Gastroesophageal sphincter (tissue), 4 donors: ENCODE measurements around the gene MLLT3. TPM values are rescaled to one million over a fixed set of nuclear protein-coding genes. Genes with fewer than 3 reads are reported as not detected.
A peak's percentile ranks its signal among the peaks of the same experiment; 100 is the strongest.
"Not testable (repeated sequence)": the region's sequence is repeated elsewhere in the genome, so short reads cannot be mapped to it uniquely, and the experiment has no call there.

Experiments
- ATAC-seq: fragments of 150-250 bp; one replicate; pipeline ENCODE4 v1.9.1; 2016; ENCODE audit warnings: mild to moderate bottlenecking, moderate library complexity
- H3K27ac ChIP-seq, 4 donors: fragments of 200-600 bp; sonication (generic) in 3 of 4; 1 replicate in 3 of 4; 2 replicates in 1 of 4; pipeline ENCODE4 v1.5.1; 2016 to 2019
- H3K27me3 ChIP-seq: fragments of 200-600 bp; sonication (generic); one replicate; pipeline ENCODE4 v1.5.1; 2019
- H3K36me3 ChIP-seq, 2 donors: fragments of 200-600 bp; sonication (generic); one replicate each; pipeline ENCODE4 v1.5.1; 2019; ENCODE audit warnings: control low read depth in 1 of 2
- H3K4me1 ChIP-seq, 3 donors: fragments of 200-600 bp; sonication (generic); 1 replicate in 2 of 3; 2 replicates in 1 of 3; pipeline ENCODE4 v1.5.1; 2016 to 2019; ENCODE audit warnings: control low read depth in 2 of 3
- H3K4me3 ChIP-seq, 2 donors: fragments of 200-600 bp; sonication (generic); one replicate each; pipeline ENCODE4 v1.5.1; 2019; ENCODE audit warnings: mild to moderate bottlenecking in 1 of 2, moderate library complexity in 1 of 2
- H3K9me3 ChIP-seq, 3 donors: fragments of 200-600 bp; sonication (generic); one replicate each; pipeline ENCODE4 v1.5.1; 2017 to 2019; ENCODE audit warnings: control low read depth in 2 of 3
- EP300 ChIP-seq: sonication (generic); formaldehyde crosslinking; IDR thresholded peaks from one replicate; pipeline ENCODE4 v1.6.1; 2017; ENCODE audit warnings: antibody characterized with exemption, mild to moderate bottlenecking
- POLR2A ChIP-seq, 2 donors: fragments of 450-650 bp; IDR thresholded peaks; one replicate each; pipeline ENCODE4 v1.6.1; 2017; ENCODE audit warnings: antibody characterized with exemption in 2 of 2, mild to moderate bottlenecking in 2 of 2, moderate library complexity in 1 of 2
- POLR2AphosphoS5 ChIP-seq: sonication (generic); formaldehyde crosslinking; IDR thresholded peaks from one replicate; pipeline ENCODE4 v1.6.1; 2017; ENCODE audit warnings: antibody characterized with exemption
- WGBS, 2 donors: methylation state at CpG; one replicate each; pipeline ENCODE4 v1.1.5; 2018; ENCODE audit warnings: low coverage in 1 of 2; 5-methylcytosine and 5-hydroxymethylcytosine counted together
- total RNA-seq, 4 donors: library from RNA; depleted of rRNA; stranded (reverse); fragments of >200 nt; gene quantifications; one replicate each; pipeline ENCODE4 v1.1.0, GENCODE V29; 2016
- TF ChIP-seq, protein P1 (sequence below), 4 experiments: fragments of 200-600 bp in 2 of 4; fragments of 450-650 bp in 2 of 4; sonication (generic) in 1 of 4; IDR thresholded peaks; one replicate each; pipeline ENCODE4 v1.5.1; 2017 to 2019; ENCODE audit warnings: antibody characterized with exemption in 4 of 4, mild to moderate bottlenecking in 2 of 4, moderate library complexity in 2 of 4

MLLT3 gene
- total RNA-seq, 4 donors from 2014 or later = 21.2 to 37.2 (median 29.6) TPM

DNA sequence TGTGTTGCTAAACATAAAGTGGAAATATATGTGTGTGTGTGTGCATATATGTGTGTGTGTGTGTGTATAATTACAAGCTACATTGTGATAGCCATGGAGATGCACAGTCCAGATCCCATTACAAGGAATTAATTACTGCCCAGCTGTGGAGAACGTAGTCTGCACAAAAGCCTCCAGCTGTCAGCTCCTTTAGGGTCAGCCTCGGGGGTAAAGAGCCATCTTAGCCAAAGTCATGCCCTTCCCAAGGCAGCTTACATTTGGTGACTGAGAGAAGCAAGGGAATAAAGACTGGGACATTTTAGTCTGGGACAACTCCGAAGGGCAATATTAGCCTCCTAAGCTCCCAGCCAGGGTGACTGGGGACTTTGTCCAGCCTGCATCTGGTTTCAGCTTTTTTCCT is 39.9 kb upstream of the MLLT3 start:
- 46 to 100% methylated on average over 1 to 3 of the region's 3 CpGs for WGBS, 2 donors
- ATAC-seq = no peak

DNA sequence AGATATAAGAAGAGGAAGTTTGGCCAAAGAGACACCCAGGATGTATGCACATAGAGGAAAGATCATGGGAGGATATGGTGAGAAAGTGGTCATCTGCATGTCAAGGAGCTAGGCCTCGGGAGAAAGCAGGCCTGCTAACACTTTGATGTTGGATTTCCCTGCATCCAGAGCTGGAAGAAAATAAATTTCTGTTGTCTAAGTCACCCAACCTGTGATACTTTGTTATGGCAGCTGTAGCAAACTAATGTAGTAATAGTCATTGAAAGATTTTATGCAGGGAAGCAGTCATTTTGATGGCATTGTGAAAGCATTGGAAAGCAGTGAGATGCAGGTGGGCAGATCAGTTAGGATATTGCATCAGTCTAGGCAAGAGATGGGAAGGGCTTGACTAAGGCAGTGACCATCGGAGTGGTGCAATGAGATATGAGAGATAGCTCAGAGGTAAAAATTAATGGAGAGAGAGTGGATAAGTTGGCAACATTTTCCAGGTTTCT is 37.2 kb upstream of the MLLT3 start:
- no peak overlapping the region for H3K4me3 ChIP-seq
- no peaks in the 10 kb centered on the region for H3K27me3 ChIP-seq
- no peak overlapping the region for H3K27ac ChIP-seq
- no peaks in the 10 kb centered on the region for H3K9me3 ChIP-seq
- TF ChIP-seq, protein P1, sequence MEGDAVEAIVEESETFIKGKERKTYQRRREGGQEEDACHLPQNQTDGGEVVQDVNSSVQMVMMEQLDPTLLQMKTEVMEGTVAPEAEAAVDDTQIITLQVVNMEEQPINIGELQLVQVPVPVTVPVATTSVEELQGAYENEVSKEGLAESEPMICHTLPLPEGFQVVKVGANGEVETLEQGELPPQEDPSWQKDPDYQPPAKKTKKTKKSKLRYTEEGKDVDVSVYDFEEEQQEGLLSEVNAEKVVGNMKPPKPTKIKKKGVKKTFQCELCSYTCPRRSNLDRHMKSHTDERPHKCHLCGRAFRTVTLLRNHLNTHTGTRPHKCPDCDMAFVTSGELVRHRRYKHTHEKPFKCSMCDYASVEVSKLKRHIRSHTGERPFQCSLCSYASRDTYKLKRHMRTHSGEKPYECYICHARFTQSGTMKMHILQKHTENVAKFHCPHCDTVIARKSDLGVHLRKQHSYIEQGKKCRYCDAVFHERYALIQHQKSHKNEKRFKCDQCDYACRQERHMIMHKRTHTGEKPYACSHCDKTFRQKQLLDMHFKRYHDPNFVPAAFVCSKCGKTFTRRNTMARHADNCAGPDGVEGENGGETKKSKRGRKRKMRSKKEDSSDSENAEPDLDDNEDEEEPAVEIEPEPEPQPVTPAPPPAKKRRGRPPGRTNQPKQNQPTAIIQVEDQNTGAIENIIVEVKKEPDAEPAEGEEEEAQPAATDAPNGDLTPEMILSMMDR (IDR thresholded peaks at IDR 0.05) = no peak
- TF ChIP-seq POLR2AphosphoS5 (no peak), POLR2A (IDR thresholded peaks at IDR 0.05) (no peak), EP300 (no peak)
- ATAC-seq = no peak
- peaks cover 0 to 5% (median 3%) of the 10 kb centered on the region in 3 donors for H3K4me1 ChIP-seq
- H3K36me3 ChIP-seq = no peaks in the 10 kb centered on the region
- 88 to 91% methylated on average over 2 of the region's 2 CpGs for WGBS, 2 donors

More for the DNA sequence above, 39.9 kb upstream of the MLLT3 start:
- Histone ChIP-seq H3K27me3 (no peaks in the 10 kb centered on the region), H3K36me3 (no peaks in the 10 kb centered on the region), H3K9me3 (no peaks in the 10 kb centered on the region), H3K27ac (no peak overlapping the region), H3K4me1 (peaks cover 0 to 5% (median 3%) of the 10 kb centered on the region in 3 donors), H3K4me3 (no peak overlapping the region)
- TF ChIP-seq EP300 = no peak
- no peak for TF ChIP-seq POLR2AphosphoS5
- no peak for TF ChIP-seq POLR2A (IDR thresholded peaks at IDR 0.05)
- TF ChIP-seq, protein P1 (IDR thresholded peaks at IDR 0.05) = no peak

DNA sequence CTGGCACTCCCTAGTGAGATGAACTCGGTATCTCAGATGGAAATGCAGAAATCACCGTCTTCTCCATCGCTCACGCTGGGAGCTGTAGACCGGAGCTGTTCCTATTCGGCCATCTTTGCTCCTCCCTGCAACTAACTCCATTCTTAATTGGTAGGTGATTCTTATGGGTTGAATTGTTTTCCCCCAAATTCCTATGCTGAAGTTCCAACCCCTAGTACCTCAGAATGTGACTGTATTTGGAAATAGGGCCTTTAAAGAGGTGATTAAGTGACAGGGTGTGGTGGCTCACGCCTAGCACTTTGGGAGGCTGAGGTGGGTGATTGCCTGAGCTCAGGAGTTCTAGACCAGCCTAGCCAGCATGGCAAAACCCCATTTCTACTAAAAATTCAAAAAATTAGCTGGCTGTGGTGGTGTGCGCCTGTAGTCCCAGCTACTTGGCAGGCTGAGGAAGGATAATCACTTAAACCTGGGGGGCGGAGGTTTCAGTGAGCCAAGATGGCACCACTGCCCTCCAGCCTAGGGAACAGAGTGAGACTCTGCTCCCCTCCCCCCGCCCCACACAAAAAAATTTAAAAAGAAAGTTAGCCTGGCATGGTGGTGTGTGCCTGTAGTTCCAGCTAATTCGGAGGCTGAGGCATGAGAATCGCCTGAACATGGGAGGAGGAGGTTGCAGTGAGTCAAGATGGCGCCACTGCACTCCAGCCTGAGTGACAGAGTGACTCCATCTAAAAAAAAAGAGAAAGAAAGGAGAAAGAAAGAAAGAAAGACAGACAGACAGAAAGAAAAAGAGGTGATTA is 36.6 kb upstream of the MLLT3 start:
- ATAC-seq = no peak
- peaks cover 0 to 5% (median 3%) of the 10 kb centered on the region in 3 donors for H3K4me1 ChIP-seq
- WGBS, 2 donors = 64 to 100% methylated on average over 3 to 7 of the region's 13 CpGs
- peak overlapping the region in 1 of 4 donors; percentile 47 for H3K27ac ChIP-seq
- H3K4me3 ChIP-seq = peak overlapping the region; percentile 54 to 78
- no peaks in the 10 kb centered on the region for H3K9me3 ChIP-seq
- no peaks in the 10 kb centered on the region for H3K27me3 ChIP-seq
- H3K36me3 ChIP-seq = no peaks in the 10 kb centered on the region
- no peak for TF ChIP-seq POLR2A (IDR thresholded peaks at IDR 0.05)
- TF ChIP-seq POLR2AphosphoS5 = no peak
- TF ChIP-seq, protein P1 (IDR thresholded peaks at IDR 0.05) = no peak
- TF ChIP-seq EP300 = no peak

DNA sequence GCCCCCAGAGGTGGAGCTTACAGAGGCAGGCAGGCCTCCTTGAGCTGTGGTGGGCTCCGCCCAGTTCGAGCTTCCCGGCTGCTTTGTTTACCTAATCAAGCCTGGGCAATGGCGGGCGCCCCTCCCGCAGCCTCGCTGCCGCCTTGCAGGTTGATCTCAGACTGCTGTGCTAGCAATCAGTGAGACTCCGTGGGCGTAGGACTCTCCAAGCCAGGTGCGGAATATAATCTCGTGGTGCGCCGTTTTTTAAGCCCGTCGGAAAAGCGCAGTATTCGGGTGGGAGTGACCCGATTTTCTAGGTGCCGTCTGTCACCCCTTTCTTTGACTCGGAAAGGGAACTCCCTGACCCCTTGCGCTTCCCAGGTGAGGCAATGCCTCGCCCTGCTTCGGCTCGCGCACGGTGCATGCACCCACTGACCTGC is 36.0 kb upstream of the MLLT3 start:
- H3K36me3 ChIP-seq, H3K9me3 ChIP-seq, H3K4me1 ChIP-seq, ATAC-seq, H3K27me3 ChIP-seq: not testable (repeated sequence)
- WGBS, 2 donors = 41% methylated on average over 14 of the region's 27 CpGs; no CpG with 5 or more reads in 1 of the 2 donors
- H3K4me3 ChIP-seq = peak overlapping the region; percentile 54 to 78
- peak overlapping the region in 1 of 4 donors; percentile 47 for H3K27ac ChIP-seq

DNA sequence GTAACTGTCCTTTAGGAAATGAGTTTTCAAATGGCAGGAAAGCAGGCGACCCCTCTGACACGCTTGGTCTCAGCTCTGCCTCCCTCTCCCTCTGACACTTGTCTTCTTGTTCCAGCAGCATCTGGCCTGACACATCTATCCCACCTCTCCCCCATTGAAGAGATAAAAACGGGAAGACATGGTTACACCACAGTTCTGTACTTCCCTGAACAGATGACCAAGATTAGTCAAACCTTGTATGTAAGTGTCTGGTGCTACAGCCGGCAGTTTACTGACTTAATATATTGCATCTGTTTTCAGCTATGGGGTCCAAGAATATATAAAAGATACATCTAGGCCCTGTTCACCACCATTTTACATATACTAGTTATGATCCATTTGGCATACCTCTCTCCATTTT is 29.6 kb upstream of the MLLT3 start:
- Histone ChIP-seq H3K4me1 (peaks cover 0 to 4% (median 0%) of the 10 kb centered on the region in 3 donors), H3K27me3 (no peaks in the 10 kb centered on the region), H3K36me3 (no peaks in the 10 kb centered on the region), H3K4me3 (no peak overlapping the region), H3K9me3 (no peaks in the 10 kb centered on the region), H3K27ac (no peak overlapping the region)
- ATAC-seq = no peak
- TF ChIP-seq POLR2AphosphoS5 (no peak), EP300 (no peak), POLR2A (IDR thresholded peaks at IDR 0.05) (no peak)
- TF ChIP-seq, protein P1 (IDR thresholded peaks at IDR 0.05) = no peak
- WGBS, 2 donors = 68 to 77% methylated on average over 4 of the region's 4 CpGs
